Small intestine (tissue), 7 donors: Measurements from ENCODE around the gene TSPOAP1. TPM values are rescaled to one million over a fixed set of nuclear protein-coding genes. Genes with fewer than 3 reads are reported as not detected.

ENCODE experiments used
- DNase-seq, 2 donors: peaks; one replicate each; pipeline versions ENCODE4 v3.0.0 to v3.0.0-alpha.2; 2013
- FAIRE-seq: peaks from 2 replicates; lab custom pipeline; 2012; peaks lifted over from hg19 to GRCh38; lab: Jason Lieb, UNC
- H3K27ac ChIP-seq, 3 donors: one replicate each; pipeline ENCODE4 v1.5.1; 2013; ENCODE audit warnings: low read length in 2 of 3, mild to moderate bottlenecking in 2 of 3, control low read depth in 1 of 3, inconsistent platforms in 1 of 3, low read depth in 1 of 3, moderate library complexity in 1 of 3
- H3K27me3 ChIP-seq, 3 donors: one replicate each; pipeline ENCODE4 v1.6.1; 2013; ENCODE audit warnings: low read length in 3 of 3, inconsistent platforms in 1 of 3; ENCODE audit not compliant: control insufficient read depth in 3 of 3, insufficient read depth in 3 of 3
- H3K36me3 ChIP-seq, 3 donors: one replicate each; pipeline ENCODE4 v1.6.1; 2013; ENCODE audit warnings: low read length in 3 of 3, inconsistent platforms in 1 of 3, low read depth in 1 of 3, mild to moderate bottlenecking in 1 of 3, moderate library complexity in 1 of 3; ENCODE audit not compliant: control insufficient read depth in 3 of 3, insufficient read depth in 2 of 3
- H3K4me1 ChIP-seq, 3 donors: one replicate each; pipeline ENCODE4 v1.6.1; 2013; ENCODE audit warnings: low read length in 2 of 3, inconsistent platforms in 1 of 3, low read depth in 1 of 3, mild to moderate bottlenecking in 1 of 3, moderate library complexity in 1 of 3; ENCODE audit not compliant: control insufficient read depth in 3 of 3, insufficient read depth in 2 of 3
- H3K4me3 ChIP-seq, 3 donors: one replicate each; pipeline ENCODE4 v1.5.1; 2013; ENCODE audit warnings: low read length in 3 of 3, control low read depth in 1 of 3, inconsistent platforms in 1 of 3, low read depth in 1 of 3, mild to moderate bottlenecking in 1 of 3, moderate library complexity in 1 of 3
- H3K9me3 ChIP-seq, 2 donors: one replicate each; pipeline ENCODE4 v1.6.1; 2013; ENCODE audit warnings: low read depth in 1 of 2, low read length in 1 of 2; ENCODE audit not compliant: control insufficient read depth in 2 of 2, insufficient read depth in 1 of 2
- WGBS, 3 donors: extraction: QIAGEN DNeasy Blood & Tissue Kit; methylation state at CpG; one replicate each; pipeline ENCODE4 v1.1.7; 2013; 5-methylcytosine and 5-hydroxymethylcytosine counted together
- polyA plus RNA-seq, 4 donors: library from polyadenylated mRNA; stranded (reverse) in 3 of 4; unstranded in 1 of 4; fragments of 200-250 nt in 3 of 4; fragments of 120-200 nt in 1 of 4; gene quantifications; one replicate each; pipeline versions ENCODE4 v1.2.1 to v1.2.3, GENCODE V29; 2013
- donor health status: healthy with polysubstance abuse.
- donor health status: control.
- donor health status: control.
- donor health status: Bipolar disorder and iron deficiency.
- donor health status: healthy.

The TSPOAP1 gene
- polyA plus RNA-seq, 4 donors, result 0.89 to 10.9 (median 2.6) TPM

- H3K4me1 ChIP-seq, result peaks cover 0 to 10% (median 0%) of the 10 kb centered on the region in 3 donors
- peak overlapping the region; percentile 42 to 67 (median 52) for H3K4me3 ChIP-seq
- no peak for FAIRE-seq
- H3K36me3 ChIP-seq, result no peaks in the 10 kb centered on the region
- WGBS, 3 donors, result 75 to 87% (median 78%) methylated on average over 10 of the region's 10 CpGs
- H3K27ac ChIP-seq, result peak overlapping the region in 1 of 3 donors; percentile 76
- H3K9me3 ChIP-seq, result no peaks in the 10 kb centered on the region
- DNase-seq, result no peak
- peaks cover 0 to 6% (median 0%) of the 10 kb centered on the region in 3 donors for H3K27me3 ChIP-seq
Measured at GRCh38 chr17:58330538-58330996, 2.0 kb upstream of the TSPOAP1 start.

DNA sequence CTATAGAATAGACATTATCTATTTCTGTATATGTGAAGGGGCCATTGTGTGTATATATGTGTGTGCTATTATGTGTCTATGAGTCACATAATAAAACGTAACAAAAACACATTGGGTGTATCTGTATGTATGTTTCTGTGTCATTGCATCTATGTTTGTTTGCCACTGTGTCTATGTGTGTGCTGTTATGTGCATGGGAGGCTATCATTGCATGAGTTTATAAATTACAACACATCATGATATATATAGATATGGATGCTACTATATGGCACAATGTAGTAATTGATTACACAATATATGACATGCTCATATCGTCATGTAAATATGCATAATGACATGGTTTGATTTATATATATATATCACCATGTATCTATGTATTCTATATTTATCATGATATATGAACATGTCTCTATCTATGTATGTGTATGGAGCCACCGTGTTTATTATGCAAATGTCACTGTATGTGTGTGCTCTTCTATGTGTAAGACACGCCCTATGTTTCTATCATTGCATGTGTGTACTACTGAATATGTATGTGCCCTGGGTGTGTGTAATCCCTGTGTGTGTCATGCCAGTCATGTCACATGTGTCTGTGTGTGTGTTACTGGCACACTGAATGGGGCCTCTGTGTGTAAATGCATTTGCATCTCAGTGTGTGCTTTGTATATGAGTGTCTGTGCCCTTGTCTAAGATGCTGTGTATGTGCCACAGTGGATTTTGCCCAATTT lies 1.4 kb upstream of the TSPOAP1 start:
- FAIRE-seq, result no peak
- DNase-seq, result no peak
- 50 to 62% (median 55%) methylated on average over 4 of the region's 4 CpGs for WGBS, 3 donors
- no peaks in the 10 kb centered on the region for H3K9me3 ChIP-seq
- H3K4me1 ChIP-seq, result peaks cover 0 to 10% (median 3%) of the 10 kb centered on the region in 3 donors
- H3K4me3 ChIP-seq, result peak overlapping the region in 2 of 3 donors; percentile 42 to 67
- H3K36me3 ChIP-seq, result no peaks in the 10 kb centered on the region
- H3K27ac ChIP-seq, result no peak overlapping the region
- peaks cover 0 to 6% (median under 1%) of the 10 kb centered on the region in 3 donors for H3K27me3 ChIP-seq

GRCh38 chr17:58329035-58329809 lies 627 bp upstream of the TSPOAP1 start:
- H3K27me3 ChIP-seq, result peaks cover 0 to 6% (median 2%) of the 10 kb centered on the region in 3 donors
- DNase-seq, result no peak
- 33 to 51% (median 44%) methylated on average over 16 of the region's 16 CpGs for WGBS, 3 donors
- no peaks in the 10 kb centered on the region for H3K36me3 ChIP-seq
- H3K27ac ChIP-seq, result peak overlapping the region in 2 of 3 donors; percentile 45 to 50
- no peaks in the 10 kb centered on the region for H3K9me3 ChIP-seq
- H3K4me1 ChIP-seq, result peaks cover 0 to 12% (median 3%) of the 10 kb centered on the region in 3 donors
- no peak for FAIRE-seq
- peak overlapping the region in 1 of 3 donors; percentile 7 for H3K4me3 ChIP-seq

- Histone ChIP-seq H3K4me1 (peaks cover 0 to 19% (median 3%) of the 10 kb centered on the region in 3 donors), H3K36me3 (peaks cover 0 to under 1% (median 0%) of the 10 kb centered on the region in 3 donors), H3K4me3 (peak overlapping the region in 1 of 3 donors; percentile 31), H3K9me3 (no peaks in the 10 kb centered on the region), H3K27me3 (peaks cover 0 to 9% (median 2%) of the 10 kb centered on the region in 3 donors), H3K27ac (no peak overlapping the region)
- DNase-seq, result no peak
- no peak for FAIRE-seq
- WGBS, 3 donors, result 67 to 79% (median 71%) methylated on average over 18 to 19 of the region's 19 CpGs
Measured at GRCh38 chr17:58327363-58328194, 1.0 kb downstream of the TSPOAP1 start.

- Histone ChIP-seq H3K27ac (no peak overlapping the region), H3K9me3 (no peaks in the 10 kb centered on the region), H3K4me3 (no peak overlapping the region), H3K27me3 (peaks cover 0 to 9% (median 2%) of the 10 kb centered on the region in 3 donors), H3K36me3 (peaks cover 0 to 5% (median 0%) of the 10 kb centered on the region in 3 donors), H3K4me1 (peaks cover 0 to 19% (median 3%) of the 10 kb centered on the region in 3 donors)
- DNase-seq (no peak), FAIRE-seq (no peak)
- 81 to 87% (median 83%) methylated on average over 9 of the region's 9 CpGs for WGBS, 3 donors
Measured at GRCh38 chr17:58326609-58327362, 1.8 kb downstream of the TSPOAP1 start.

DNA sequence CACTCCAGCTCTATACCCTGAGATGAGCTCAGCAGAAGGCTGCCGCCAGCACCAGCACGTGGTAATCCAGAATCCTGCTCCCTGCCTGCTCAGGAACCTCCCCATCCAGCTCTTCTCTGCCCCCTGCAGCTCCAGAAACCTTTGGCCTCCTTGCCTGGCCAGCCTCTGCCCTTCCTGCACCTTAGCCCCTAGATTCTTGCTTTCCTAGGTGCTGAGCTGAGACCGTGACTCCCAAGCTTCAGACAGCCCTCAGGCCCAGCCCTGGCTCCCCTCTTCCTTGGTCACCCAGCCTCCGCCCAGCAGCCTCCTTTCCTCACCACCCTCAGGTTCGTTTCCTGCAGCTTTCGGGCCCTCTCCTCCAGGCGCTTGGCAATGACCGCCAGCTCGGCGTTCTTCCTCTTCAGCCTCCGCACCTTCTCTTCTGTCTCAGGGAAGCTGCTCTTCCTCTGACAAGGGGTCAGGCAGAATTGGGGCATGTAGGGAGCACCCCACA lies 2.6 kb downstream of the TSPOAP1 start:
- no peaks in the 10 kb centered on the region for H3K9me3 ChIP-seq
- H3K4me1 ChIP-seq, result peaks cover 0 to 19% (median 3%) of the 10 kb centered on the region in 3 donors
- H3K4me3 ChIP-seq, result no peak overlapping the region
- 74 to 81% (median 78%) methylated on average over 11 of the region's 11 CpGs for WGBS, 3 donors
- H3K27me3 ChIP-seq, result peaks cover 0 to 9% (median 2%) of the 10 kb centered on the region in 3 donors
- H3K27ac ChIP-seq, result no peak overlapping the region
- FAIRE-seq, result no peak
- peaks cover 0 to 9% (median 0%) of the 10 kb centered on the region in 3 donors for H3K36me3 ChIP-seq
- no peak for DNase-seq

DNA sequence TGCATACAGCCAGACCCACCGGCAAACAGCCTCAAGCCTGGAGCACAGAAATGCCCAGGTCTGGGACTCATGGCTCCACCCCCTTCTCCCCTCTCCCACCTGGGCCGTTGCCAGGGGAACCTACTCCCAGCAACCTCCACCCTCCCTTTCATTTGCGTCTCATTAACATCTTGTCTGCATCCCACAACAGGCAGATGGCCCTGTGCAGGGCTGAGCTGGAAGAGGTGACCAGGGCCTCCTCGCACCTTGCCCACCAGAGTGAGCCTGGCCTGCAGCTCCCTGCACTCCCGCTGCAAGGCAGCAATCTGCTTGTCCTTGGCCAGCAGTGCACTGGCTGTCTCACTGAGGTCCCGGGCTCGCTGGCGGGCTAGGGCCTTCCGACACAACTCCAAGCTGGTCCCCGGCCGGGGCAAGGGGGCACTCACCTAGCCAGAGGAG lies 3.3 kb downstream of the TSPOAP1 start:
- H3K9me3 ChIP-seq, result no peaks in the 10 kb centered on the region
- DNase-seq (no peak), FAIRE-seq (no peak)
- H3K36me3 ChIP-seq, result peaks cover 0 to 9% (median 0%) of the 10 kb centered on the region in 3 donors
- H3K4me3 ChIP-seq, result peak overlapping the region in 1 of 3 donors; percentile 59
- H3K4me1 ChIP-seq, result peaks cover 0 to 19% (median 3%) of the 10 kb centered on the region in 3 donors
- WGBS, 3 donors, result 70 to 77% (median 76%) methylated on average over 11 of the region's 11 CpGs
- H3K27ac ChIP-seq, result no peak overlapping the region
- peaks cover 0 to 9% (median 2%) of the 10 kb centered on the region in 3 donors for H3K27me3 ChIP-seq
